Measurements from ENCODE around the gene PLPPR3.

Gene PLPPR3

DNA sequence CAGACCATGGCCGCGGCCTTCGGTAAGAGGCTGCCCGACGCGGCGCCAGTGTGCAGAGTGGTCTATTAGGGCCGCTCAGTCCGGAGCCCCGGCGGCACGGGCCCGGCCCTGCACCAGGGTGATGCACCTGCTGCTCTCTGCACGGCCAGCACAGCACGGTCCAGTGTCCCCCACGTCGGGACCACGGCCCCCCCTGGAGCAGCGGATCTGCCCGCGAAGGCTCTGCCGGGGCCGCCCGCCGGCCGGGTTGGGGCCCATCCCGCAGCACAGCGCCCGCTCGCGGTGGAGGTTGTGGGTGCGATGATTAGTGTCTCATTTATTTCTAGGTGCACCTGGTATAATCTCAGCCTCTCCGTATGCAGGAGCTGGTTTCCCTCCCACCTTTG, 16.6 kb downstream of the PLPPR3 start:
- peaks cover 9% of the 10 kb centered on the region; the same call in 1 of the 2 replicates for H3F3A ChIP-seq (ENCODE audit: insufficient read depth)
- no peaks in the 10 kb centered on the region for H3K9me2 ChIP-seq (replicated peaks; ENCODE audit: insufficient read depth, low read length)
- peaks cover 34% of the 10 kb centered on the region for H4K20me1 ChIP-seq (ENCODE audit: low read depth, low read length)
- no peaks in the 10 kb centered on the region for H3K27me3 ChIP-seq (ENCODE audit: low read length)
- no peak overlapping the region for H3K4me2 ChIP-seq (ENCODE audit: low read depth, low read length, poor library complexity, severe bottlenecking)
- peaks cover 15% of the 10 kb centered on the region; the same call in 1 of the 2 replicates for H3K36me3 ChIP-seq (ENCODE audit: low read length)
- H3K9me3 ChIP-seq (ENCODE audit: insufficient read depth, low read length), result no peaks in the 10 kb centered on the region
- no peak for TF ChIP-seq EZH2phosphoT487 (conservative IDR thresholded peaks at IDR 0.05; ENCODE audit: low read length)
- no peak for TF ChIP-seq CTCF (IDR thresholded peaks at IDR 0.05; ENCODE audit: insufficient read depth, low read length, poor library complexity, severe bottlenecking)
- no peak overlapping the region for H3K27ac ChIP-seq (ENCODE audit: low read depth, low read length)
- H3K4me3 ChIP-seq (ENCODE audit: insufficient read depth, low read length, poor library complexity, severe bottlenecking), result no peak overlapping the region
- no peak overlapping the region for H3K9ac ChIP-seq (ENCODE audit: low read length)
- peaks cover 67% of the 10 kb centered on the region for H3K79me2 ChIP-seq (ENCODE audit: insufficient read depth, low read length)
- no peak overlapping the region for H2AFZ ChIP-seq (ENCODE audit: low read depth, low read length, severe bottlenecking)

DNA sequence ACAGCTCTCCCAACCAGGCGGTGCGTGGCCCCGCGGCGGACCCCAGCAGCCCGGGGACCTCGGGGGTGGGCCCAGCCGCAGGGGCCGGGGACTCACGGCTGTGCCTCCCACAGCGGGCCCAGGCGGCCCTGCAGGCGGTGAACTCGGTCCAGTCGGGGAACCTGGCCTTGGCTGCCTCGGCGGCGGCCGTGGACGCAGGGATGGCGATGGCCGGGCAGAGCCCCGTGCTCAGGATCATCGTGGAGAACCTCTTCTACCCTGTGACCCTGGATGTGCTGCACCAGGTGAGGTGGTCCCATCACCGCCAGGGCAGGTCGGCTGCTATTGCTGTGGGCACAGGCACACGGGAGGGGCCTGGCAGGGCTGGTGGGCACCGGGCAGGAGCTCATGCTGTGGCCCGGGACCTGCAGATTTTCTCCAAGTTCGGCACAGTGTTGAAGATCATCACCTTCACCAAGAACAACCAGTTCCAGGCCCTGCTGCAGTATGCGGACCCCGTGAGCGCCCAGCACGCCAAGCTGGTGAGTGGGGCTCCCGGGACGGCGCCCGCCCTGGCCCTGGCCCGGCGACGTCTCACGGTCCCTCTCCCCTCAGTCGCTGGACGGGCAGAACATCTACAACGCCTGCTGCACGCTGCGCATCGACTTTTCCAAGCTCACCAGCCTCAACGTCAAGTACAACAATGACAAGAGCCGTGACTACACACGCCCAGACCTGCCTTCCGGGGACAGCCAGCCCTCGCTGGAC, 17.2 kb downstream of the PLPPR3 start:
- TF ChIP-seq CTCF (IDR thresholded peaks at IDR 0.05; ENCODE audit: insufficient read depth, low read length, poor library complexity, severe bottlenecking) (no peak), EZH2phosphoT487 (conservative IDR thresholded peaks at IDR 0.05; ENCODE audit: low read length) (no peak)
- peaks cover 73% of the 10 kb centered on the region for H3K79me2 ChIP-seq (ENCODE audit: insufficient read depth, low read length)
- H4K20me1 ChIP-seq (ENCODE audit: low read depth, low read length), result peaks cover 37% of the 10 kb centered on the region
- H3K9me3 ChIP-seq (ENCODE audit: insufficient read depth, low read length), result no peaks in the 10 kb centered on the region
- H2AFZ ChIP-seq (ENCODE audit: low read depth, low read length, severe bottlenecking), result no peak overlapping the region
- no peak overlapping the region for H3K4me3 ChIP-seq (ENCODE audit: insufficient read depth, low read length, poor library complexity, severe bottlenecking)
- no peak overlapping the region for H3K4me2 ChIP-seq (ENCODE audit: low read depth, low read length, poor library complexity, severe bottlenecking)
- no peaks in the 10 kb centered on the region for H3K9me2 ChIP-seq (replicated peaks; ENCODE audit: insufficient read depth, low read length)
- no peaks in the 10 kb centered on the region for H3K27me3 ChIP-seq (ENCODE audit: low read length)
- H3K27ac ChIP-seq (ENCODE audit: low read depth, low read length), result no peak overlapping the region
- no peak overlapping the region for H3K9ac ChIP-seq (ENCODE audit: low read length)
- peaks cover 4% of the 10 kb centered on the region; the same call in 1 of the 2 replicates for H3F3A ChIP-seq (ENCODE audit: insufficient read depth)
- H3K36me3 ChIP-seq (ENCODE audit: low read length), result peaks cover 16% of the 10 kb centered on the region; the same call in 1 of the 2 replicates

- Histone ChIP-seq H3K36me3 (ENCODE audit: low read length) (peaks cover 18% of the 10 kb centered on the region; the same call in 1 of the 2 replicates), H3K9me3 (ENCODE audit: insufficient read depth, low read length) (no peaks in the 10 kb centered on the region), H3K27me3 (ENCODE audit: low read length) (no peaks in the 10 kb centered on the region), H3K27ac (ENCODE audit: low read depth, low read length) (no peak overlapping the region), H4K20me1 (ENCODE audit: low read depth, low read length) (peaks cover 44% of the 10 kb centered on the region), H3K9ac (ENCODE audit: low read length) (no peak overlapping the region), H3K9me2 (replicated peaks; ENCODE audit: insufficient read depth, low read length) (no peaks in the 10 kb centered on the region), H3K4me2 (ENCODE audit: low read depth, low read length, poor library complexity, severe bottlenecking) (no peak overlapping the region), H3K79me2 (ENCODE audit: insufficient read depth, low read length) (peaks cover 80% of the 10 kb centered on the region), H3K4me3 (ENCODE audit: insufficient read depth, low read length, poor library complexity, severe bottlenecking) (no peak overlapping the region), H3F3A (ENCODE audit: insufficient read depth) (no peaks in the 10 kb centered on the region), H2AFZ (ENCODE audit: low read depth, low read length, severe bottlenecking) (no peak overlapping the region)
- TF ChIP-seq EZH2phosphoT487 (conservative IDR thresholded peaks at IDR 0.05; ENCODE audit: low read length) (no peak), CTCF (IDR thresholded peaks at IDR 0.05; ENCODE audit: insufficient read depth, low read length, poor library complexity, severe bottlenecking) (no peak)
Observed at GRCh38 chr19:803686-804418, 17.9 kb downstream of the PLPPR3 start.

All from SU-DHL-6 (cell line).